Activated CD4-positive, CD25-positive, alpha-beta regulatory T cell treated with anti-CD3 and anti-CD28 coated beads, Interleukin-2, amount 50 U/mL, for 16 hours (primary cell): ENCODE results near the gene ELOVL6.
A peak's percentile ranks its signal among the peaks of the same experiment; 100 is the strongest.
"Not testable (repeated sequence)": the region's sequence is repeated elsewhere in the genome, so short reads cannot be mapped to it uniquely, and the experiment has no call there.

Experiments
- DNase-seq: peaks from one replicate; pipeline ENCODE4 v3.0.0-alpha.2; 2020; ENCODE audit warnings: low read depth, low spot score

Gene ELOVL6

DNA sequence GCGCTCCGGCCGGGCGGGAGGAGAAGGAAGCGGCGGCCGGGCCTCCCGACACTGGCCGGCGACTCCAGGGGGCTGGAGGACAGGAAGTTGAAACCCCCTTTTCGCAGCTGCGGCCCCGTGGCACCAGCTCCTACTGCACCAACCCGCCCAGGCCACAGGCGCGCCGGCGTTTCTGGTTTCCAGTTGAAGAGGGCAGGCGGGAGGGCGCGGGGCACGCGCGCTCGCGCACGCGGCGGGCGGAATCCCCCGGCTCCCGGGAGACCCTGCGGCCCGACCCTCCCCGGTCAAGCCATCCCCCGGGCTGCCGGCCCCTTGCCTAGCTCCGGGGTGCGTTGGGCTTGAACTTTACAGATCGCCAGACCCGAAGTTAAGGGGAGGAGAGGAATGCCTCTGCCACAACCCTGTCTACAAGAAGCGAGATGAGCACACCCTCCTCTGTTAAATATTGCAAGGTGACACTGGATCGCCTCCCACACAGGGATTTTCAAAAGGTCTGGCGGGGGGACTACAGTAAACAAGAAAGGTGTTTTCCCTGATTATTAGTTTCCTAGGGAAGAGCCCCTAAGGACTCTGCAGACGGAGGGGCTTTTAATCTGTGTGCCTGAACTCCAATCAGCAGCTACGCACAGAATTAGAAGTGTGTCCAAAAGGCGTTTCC lies 1.4 kb downstream of the ELOVL6 start:
- DNase-seq: no peak

DNA sequence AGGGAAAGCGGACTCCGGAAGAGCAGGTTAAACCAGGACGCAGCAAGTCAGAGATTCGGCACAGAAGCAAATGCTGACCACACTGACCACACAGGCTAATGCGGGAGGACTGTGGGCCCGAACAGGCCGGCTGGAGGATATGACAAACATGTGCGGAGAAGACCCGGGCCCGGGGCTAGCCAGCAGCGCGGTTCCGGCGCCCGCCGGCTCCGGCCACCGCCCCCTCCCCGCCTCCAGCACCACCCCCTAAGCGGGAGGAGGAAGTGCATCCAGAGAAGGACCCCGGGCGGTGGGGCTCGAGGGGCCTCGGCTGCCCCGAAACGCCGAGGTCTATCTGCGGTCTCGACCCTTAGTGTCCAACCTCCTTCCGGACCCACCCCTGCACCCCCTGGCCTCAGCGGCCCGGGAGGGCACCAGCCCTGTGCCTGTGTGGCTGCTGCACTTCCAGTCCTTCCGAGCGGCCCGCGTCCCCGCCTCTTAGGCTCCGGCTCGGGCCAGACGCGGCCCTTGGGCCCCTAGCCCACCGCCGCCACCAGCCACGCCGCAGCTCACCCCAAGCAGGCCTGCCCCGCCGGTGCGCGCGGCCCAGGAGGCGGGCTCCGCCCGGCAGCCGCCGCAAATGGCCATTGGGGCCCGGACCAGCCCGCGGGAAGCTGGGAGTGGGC lies 2.1 kb downstream of the ELOVL6 start:
- no peak for DNase-seq

DNA sequence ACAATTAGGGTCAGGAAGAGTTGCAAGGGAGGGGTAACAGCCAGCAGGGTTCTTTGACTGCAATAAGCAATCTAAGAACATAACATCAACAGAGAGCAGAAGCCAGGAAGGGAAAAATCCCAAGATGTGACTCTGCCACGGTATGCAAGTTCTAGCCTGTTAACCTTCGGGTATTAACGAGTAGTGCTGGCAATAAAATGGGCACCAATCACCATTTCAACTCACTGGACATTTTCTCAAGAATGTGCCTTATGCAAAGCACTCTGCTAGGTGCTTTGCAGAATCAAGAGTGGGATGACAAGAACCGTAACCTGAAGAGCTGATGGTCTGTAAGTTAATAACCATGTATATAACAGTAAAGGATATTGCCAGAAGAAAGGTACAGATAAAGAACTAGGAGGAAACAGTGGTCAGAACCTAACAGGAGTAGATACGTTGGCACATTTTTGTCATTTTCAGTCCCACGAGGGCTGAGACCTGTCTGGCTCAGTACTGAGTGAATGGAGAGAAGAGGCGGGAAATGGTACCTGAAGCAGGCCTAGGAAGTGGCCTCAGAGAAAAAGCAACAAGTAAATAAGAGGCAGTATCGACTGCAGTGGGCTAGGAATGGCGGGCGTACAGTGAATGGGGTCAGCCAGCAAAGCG lies 2.7 kb downstream of the ELOVL6 start:
- no peak for DNase-seq

GRCh38 chr4:110193822-110194761 lies 4.3 kb downstream of the ELOVL6 start:
- DNase-seq: peak; percentile 27

DNA sequence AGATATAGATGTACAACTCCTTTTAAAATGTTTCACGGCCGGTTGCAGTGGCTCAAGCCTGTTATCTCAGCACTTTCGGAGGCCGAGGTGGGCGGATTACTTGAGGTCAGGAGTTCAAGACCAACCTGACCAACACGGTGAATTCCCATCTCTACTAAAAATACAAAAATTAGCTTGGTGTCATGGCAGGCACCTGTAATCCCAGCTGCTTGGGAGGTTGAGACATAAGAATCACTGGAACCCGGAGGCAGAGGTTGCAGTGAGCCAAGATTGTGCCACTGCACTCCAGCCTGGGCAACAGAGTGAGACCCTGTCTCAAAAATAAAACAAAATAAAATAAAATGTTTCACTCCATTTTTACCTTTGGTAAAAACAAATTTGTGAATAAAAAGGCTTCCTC lies 5.1 kb downstream of the ELOVL6 start:
- DNase-seq: not testable (repeated sequence)

GRCh38 chr4:110190249-110190648 lies 8.2 kb downstream of the ELOVL6 start:
- DNase-seq: no peak

GRCh38 chr4:110188113-110188512 lies 10.3 kb downstream of the ELOVL6 start:
- no peak for DNase-seq

DNA sequence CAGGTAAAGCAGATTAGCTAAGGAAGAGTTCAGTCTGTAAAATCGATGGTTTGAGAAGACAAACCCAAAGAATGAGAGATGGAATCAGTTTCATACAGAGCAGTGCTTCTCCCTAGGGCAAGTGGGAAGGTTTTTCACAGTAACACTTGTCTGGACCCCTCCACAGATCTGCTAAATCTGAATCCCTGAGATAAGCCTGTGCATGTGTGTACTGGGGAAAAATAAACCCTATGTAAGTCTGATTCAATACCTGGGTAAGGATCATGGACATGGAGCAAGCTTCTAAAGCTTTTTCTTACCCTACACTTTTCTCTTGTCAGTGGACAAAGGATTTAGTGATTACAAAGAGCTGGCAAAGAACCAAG lies 13.6 kb downstream of the ELOVL6 start:
- DNase-seq: no peak

DNA sequence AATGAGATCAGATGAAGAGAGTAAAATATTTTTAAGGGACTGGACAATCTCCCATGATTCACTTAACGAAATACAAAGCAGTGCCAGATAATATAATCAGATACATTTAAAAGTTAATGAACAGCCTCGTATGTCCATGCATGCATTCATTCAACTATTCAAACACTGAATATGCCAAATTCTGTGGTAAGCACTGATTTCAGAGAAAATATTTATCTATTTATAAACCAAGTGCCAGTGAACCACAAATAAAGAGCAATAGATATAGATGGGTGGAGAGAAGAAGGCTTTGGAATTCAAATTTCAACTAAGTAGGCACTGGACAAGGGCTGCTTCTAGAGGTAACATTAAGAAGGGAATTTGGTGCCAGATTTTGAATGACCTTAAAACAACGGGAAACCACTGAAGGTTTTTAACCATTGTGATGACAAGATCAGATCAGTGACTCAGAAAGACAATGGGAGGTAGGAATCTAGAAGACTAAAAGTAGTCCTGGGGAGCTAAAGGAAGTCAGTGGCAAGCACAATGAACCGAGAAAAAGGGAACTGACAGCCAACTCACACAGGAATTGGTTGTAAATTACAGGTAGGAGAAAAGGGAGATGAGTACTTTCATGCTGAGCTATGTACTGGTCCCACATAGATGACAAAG lies 14.2 kb downstream of the ELOVL6 start:
- DNase-seq: no peak

GRCh38 chr4:110183643-110184042 lies 14.8 kb downstream of the ELOVL6 start:
- DNase-seq: no peak

DNA sequence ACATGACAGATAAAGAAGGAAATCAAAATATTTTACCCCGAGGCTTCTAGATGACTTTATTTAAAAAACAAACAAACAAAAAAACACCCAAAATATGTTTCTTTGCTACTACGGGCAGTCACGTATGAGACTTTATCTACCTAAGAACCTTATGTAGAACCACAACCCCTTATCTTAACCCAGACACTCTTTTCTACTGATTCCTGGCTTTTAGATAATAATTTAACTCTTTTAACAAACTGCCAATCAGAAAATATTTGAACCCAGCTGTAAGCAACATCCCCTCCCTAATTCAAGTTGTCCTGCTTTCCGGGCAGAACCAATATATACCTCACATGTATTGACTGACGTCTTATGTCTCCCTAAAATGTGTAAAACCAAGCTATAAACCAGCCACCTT lies 15.4 kb downstream of the ELOVL6 start:
- no peak for DNase-seq

- DNase-seq: no peak
Observed at GRCh38 chr4:110181890-110182289, 16.5 kb downstream of the ELOVL6 start.

GRCh38 chr4:110175634-110176033 lies 22.8 kb downstream of the ELOVL6 start:
- no peak for DNase-seq

- DNase-seq: no peak
Observed at GRCh38 chr4:110172972-110173371, 25.4 kb downstream of the ELOVL6 start.

DNA sequence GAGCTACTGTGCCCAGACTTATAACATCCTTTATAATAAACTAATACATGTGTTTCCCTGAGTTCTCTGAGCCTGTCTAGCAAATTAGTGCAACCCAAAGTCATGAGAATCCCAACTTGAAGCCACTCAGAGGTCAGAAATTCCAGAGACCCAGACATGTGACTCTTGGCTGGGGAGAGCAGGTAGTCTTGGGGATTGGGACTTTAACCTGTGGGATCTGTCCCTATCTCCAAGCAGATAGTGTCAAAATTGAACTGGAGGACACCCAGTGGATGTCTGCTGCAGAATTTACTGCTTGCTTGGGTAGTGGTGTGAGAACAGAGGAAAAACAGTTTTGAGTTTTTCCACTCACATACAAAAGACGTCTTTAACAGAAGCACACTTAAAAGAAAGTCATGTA lies 26.4 kb downstream of the ELOVL6 start:
- no peak for DNase-seq

DNA sequence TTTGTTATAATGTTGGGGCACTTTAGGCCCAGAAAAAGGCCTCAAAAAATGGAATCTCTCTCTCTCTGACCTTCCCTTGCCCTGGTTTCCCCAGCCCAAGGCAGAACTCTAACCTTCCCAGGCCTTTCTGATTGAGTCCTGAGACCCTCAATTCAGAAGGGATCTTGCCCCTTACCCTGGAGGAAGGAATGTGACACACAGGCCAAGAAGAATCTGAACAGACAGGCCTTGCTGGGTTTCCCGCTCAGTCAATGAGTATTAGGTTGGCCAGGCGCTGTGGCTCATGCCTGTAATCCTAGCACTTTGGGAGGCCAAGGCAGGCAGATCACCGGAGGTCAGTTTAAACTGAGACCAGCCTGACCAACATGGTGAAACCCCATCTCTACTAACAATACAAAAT lies 27.6 kb downstream of the ELOVL6 start:
- no peak for DNase-seq

DNA sequence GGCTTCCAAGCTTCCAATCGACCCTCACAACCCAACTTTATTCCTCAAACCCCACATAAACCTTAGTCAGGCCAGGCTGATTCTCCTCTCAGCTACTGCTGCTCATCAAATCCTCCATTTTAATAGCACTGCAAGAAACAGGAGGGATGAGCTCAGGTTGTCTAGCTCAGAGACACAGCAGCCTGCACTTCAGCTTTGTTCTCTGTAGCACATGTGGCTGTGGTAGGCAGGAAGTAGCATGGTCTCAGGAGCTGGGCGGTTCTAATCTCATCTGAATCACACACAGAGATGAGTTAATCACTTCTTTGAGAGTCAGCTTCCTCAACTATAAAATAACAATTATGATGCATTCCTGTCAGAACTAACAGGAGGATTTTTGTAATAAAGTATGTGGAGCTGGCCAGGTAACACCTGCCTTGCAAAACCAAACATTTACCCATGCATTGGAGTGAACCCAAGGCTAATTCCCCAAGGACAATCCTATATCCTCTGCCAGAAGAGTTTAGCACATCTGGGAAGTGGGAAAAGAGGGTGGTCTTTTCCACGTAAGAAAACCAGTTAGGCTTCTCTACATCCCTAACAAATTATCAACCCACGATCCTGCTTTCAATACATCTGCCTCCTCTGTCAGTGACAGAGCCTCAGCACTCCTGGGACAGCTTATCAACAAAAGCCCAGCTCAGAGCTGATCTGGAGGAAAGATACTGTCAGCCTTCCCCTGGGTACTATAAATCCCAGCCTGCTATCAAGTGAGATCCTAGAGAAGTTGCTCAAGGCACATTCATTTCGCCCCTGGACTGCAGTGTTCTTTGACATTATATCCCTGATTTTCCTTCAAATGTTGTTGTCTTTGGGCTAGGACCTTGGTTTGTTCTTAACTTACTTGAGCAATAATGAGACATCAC lies 32.8 kb downstream of the ELOVL6 start:
- peak; percentile 12 for DNase-seq

- no peak for DNase-seq
Observed at GRCh38 chr4:110164856-110165255, 33.6 kb downstream of the ELOVL6 start.

DNA sequence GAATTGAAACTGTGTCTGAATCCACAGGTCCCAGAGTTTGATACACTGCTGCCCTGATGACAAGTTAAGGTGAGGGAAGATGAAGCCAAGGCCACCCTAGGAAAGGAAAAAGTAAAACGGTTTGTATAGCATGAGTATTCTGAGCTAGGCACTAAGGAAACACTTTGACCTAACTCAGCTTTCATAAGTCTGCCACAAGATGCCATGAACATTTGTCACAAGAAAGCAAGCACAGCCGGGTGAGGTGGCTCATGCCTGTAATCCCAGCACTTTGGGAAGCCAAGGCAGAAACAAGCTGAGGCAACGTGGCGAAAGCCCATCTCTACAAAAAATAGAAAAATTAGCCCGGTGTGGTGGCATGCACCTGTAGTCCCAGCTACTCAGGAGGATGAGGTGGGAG lies 34.2 kb downstream of the ELOVL6 start:
- no peak for DNase-seq

DNA sequence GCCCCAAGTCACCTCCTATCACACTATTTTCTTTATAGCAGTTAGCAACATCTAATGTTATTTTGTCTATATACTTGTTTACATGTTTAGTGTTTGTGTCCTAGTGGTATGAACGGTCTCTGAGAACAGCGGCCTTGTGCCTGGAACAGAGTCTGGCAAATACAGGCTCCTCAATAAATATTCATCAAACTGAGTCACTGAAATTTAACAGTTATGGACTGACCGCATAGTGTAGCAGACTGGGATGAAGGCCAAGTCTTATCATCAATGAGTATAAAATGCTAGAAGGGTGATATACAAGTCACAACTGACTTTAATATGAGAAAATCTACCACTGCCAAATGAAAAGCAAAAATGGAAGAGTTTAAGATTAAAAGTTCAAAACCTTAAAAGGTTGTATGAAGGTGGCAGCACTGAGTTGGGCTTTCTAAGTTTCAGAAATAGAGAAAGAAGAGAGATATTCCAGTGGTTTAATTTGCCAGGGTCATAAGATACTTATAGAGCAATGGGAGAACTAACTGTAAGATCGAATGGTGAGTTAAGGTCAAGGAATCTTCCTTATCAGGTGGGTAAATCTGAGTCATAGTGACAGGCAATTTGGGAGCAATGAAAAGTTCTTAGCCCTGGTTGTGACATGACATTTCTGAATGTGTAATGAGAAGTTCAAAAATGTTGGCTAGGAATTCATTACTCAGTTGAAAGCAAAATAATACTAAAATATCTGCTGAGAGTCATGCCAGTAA lies 34.9 kb downstream of the ELOVL6 start:
- no peak for DNase-seq
